GM12873 (cell line): ENCODE measurements around the gene ZNFX1.

Experiments used
- CTCF ChIP-seq: IDR thresholded peaks from 2 replicates; pipeline ENCODE4 v1.5.1; 2012; ENCODE audit warnings: low read depth, mild to moderate bottlenecking, moderate library complexity, low read length, control low read depth; ENCODE audit not compliant: insufficient read depth; ENCODE audit errors: missing control alignments

ZNFX1 gene

GRCh38 chr20:49278036-49278817 is at the start of gene ZNFX1:
ZNFX1 (minus strand) TSS chr20:49278057; CDS start chr20:49275839, 2,218 bp downstream.
- TF ChIP-seq CTCF: no peak

- TF ChIP-seq CTCF: no peak
Measured at GRCh38 chr20:49326026-49326425, 48.2 kb upstream of the ZNFX1 start.

- no peak for TF ChIP-seq CTCF
Measured at GRCh38 chr20:49324306-49324705, 46.4 kb upstream of the ZNFX1 start.

GRCh38 chr20:49323622-49324238 is 45.9 kb upstream of the ZNFX1 start:
- peak; percentile 50 for TF ChIP-seq CTCF

GRCh38 chr20:49320460-49320859 is 42.6 kb upstream of the ZNFX1 start:
- TF ChIP-seq CTCF: peak; percentile 26

- no peak for TF ChIP-seq CTCF
Measured at GRCh38 chr20:49319208-49319809, 41.5 kb upstream of the ZNFX1 start.
